ENCODE data around the gene RGS1. TPM values are rescaled to one million over a fixed set of nuclear protein-coding genes. Genes with fewer than 3 reads are reported as not detected.

Gene RGS1
- polyA plus RNA-seq, 3 donors = 2.4 to 17.7 (median 15.7) TPM

DNA sequence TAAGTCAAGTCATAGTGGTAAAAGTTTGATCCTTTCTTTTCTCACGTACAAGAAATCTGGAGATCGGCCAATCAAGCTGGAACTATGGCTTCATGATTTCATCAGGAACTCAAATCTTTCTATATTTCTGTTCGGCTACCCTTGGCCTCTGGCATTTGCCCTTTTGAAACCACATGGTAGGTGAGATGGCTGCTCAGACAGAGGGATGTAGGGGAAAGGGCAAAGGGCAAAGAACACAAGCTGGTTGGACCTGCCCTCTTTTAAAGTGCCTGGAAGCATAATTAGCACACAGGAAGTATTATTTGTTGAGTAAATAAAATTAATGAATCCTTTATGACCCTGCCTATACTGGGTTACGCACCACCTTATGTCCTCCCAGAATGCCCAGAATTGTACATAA lies 11.5 kb upstream of the RGS1 start:
- no peaks in the 10 kb centered on the region for H3K79me2 ChIP-seq (ENCODE audit: insufficient read depth, low read length)
- Mint-ChIP-seq H3K27ac (no peak overlapping the region), H3K4me1 (no peaks in the 10 kb centered on the region), H3K4me3 (no peak overlapping the region), H3K9me3 (no peaks in the 10 kb centered on the region), H3K36me3 (no peaks in the 10 kb centered on the region), H3K27me3 (ENCODE audit: low read depth in 3 of 3) (no peaks in the 10 kb centered on the region)
- DNase-seq = no peak
- H3K36me3 ChIP-seq (replicated peaks in 1 of 2; ENCODE audit: control insufficient read depth in 1 of 2, insufficient read depth in 2 of 2, low read length in 2 of 2) = no peaks in the 10 kb centered on the region
- H3K27ac ChIP-seq (ENCODE audit: low read depth in 1 of 2, low read length in 2 of 2) = no peak overlapping the region
- H3K4me3 ChIP-seq (replicated peaks in 1 of 3; ENCODE audit: low read depth in 2 of 3, low read length in 3 of 3) = no peak overlapping the region
- intact Hi-C loops (cut with micrococcal nuclease) = no loop called here
- no peak overlapping the region for H3K4me2 ChIP-seq (replicated peaks; ENCODE audit: extremely low read depth, low read length, poor library complexity, severe bottlenecking)
- no peaks in the 10 kb centered on the region for H3K27me3 ChIP-seq (ENCODE audit: control insufficient read depth in 2 of 2, insufficient read depth in 2 of 2, low read length in 2 of 2)
- no CpG with 5 or more reads among the region's 4 CpGs for WGBS (ENCODE audit: insufficient coverage)
- H4K20me1 ChIP-seq (ENCODE audit: insufficient read depth, low read length) = no peaks in the 10 kb centered on the region
- H2AFZ ChIP-seq (ENCODE audit: insufficient read depth, low read depth, low read length, poor library complexity, severe bottlenecking) = no peak overlapping the region
- H3K4me1 ChIP-seq (ENCODE audit: control insufficient read depth in 1 of 2, insufficient read depth in 2 of 2, low read length in 2 of 2) = no peaks in the 10 kb centered on the region
- TF ChIP-seq, protein P1, sequence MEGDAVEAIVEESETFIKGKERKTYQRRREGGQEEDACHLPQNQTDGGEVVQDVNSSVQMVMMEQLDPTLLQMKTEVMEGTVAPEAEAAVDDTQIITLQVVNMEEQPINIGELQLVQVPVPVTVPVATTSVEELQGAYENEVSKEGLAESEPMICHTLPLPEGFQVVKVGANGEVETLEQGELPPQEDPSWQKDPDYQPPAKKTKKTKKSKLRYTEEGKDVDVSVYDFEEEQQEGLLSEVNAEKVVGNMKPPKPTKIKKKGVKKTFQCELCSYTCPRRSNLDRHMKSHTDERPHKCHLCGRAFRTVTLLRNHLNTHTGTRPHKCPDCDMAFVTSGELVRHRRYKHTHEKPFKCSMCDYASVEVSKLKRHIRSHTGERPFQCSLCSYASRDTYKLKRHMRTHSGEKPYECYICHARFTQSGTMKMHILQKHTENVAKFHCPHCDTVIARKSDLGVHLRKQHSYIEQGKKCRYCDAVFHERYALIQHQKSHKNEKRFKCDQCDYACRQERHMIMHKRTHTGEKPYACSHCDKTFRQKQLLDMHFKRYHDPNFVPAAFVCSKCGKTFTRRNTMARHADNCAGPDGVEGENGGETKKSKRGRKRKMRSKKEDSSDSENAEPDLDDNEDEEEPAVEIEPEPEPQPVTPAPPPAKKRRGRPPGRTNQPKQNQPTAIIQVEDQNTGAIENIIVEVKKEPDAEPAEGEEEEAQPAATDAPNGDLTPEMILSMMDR (IDR thresholded peaks at IDR 0.05) = no peak
- H3K9me3 ChIP-seq (replicated peaks in 1 of 2; ENCODE audit: control insufficient read depth in 1 of 2, insufficient read depth in 1 of 2, low read length in 2 of 2) = no peaks in the 10 kb centered on the region
- H3K9ac ChIP-seq (ENCODE audit: insufficient read depth, low read length, poor library complexity, severe bottlenecking) = no peak overlapping the region

DNA sequence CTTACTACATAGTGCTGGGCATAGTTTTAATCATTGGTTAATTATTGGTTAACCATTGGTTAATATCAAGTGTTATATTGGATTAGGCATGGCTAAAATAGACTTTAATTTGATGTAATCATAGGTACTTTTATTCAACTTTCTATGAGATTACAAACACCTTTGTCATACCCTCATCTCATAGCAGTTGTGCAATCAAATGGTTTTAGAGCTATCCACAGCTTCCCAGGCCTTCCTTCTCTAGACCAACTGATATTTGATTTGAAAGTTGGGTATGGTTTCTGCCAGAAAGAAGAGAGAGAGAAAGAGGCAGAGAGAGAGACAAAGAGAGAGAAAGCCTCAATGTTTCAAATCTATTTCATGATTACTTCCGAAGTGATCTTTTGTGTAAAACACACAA lies 9.6 kb upstream of the RGS1 start:
- Histone ChIP-seq H3K4me3 (replicated peaks in 1 of 3; ENCODE audit: low read depth in 2 of 3, low read length in 3 of 3) (no peak overlapping the region), H3K36me3 (replicated peaks in 1 of 2; ENCODE audit: control insufficient read depth in 1 of 2, insufficient read depth in 2 of 2, low read length in 2 of 2) (no peaks in the 10 kb centered on the region), H3K4me1 (ENCODE audit: control insufficient read depth in 1 of 2, insufficient read depth in 2 of 2, low read length in 2 of 2) (no peaks in the 10 kb centered on the region), H2AFZ (ENCODE audit: insufficient read depth, low read depth, low read length, poor library complexity, severe bottlenecking) (no peak overlapping the region), H3K27ac (ENCODE audit: low read depth in 1 of 2, low read length in 2 of 2) (no peak overlapping the region), H3K27me3 (ENCODE audit: control insufficient read depth in 2 of 2, insufficient read depth in 2 of 2, low read length in 2 of 2) (no peaks in the 10 kb centered on the region), H3K79me2 (ENCODE audit: insufficient read depth, low read length) (no peaks in the 10 kb centered on the region), H3K9ac (ENCODE audit: insufficient read depth, low read length, poor library complexity, severe bottlenecking) (no peak overlapping the region), H3K9me3 (replicated peaks in 1 of 2; ENCODE audit: control insufficient read depth in 1 of 2, insufficient read depth in 1 of 2, low read length in 2 of 2) (no peaks in the 10 kb centered on the region), H3K4me2 (replicated peaks; ENCODE audit: extremely low read depth, low read length, poor library complexity, severe bottlenecking) (no peak overlapping the region), H4K20me1 (ENCODE audit: insufficient read depth, low read length) (no peaks in the 10 kb centered on the region)
- H3K36me3 Mint-ChIP-seq = no peaks in the 10 kb centered on the region
- intact Hi-C loops (cut with micrococcal nuclease) = no loop called here
- TF ChIP-seq, protein P1 (IDR thresholded peaks at IDR 0.05) = no peak
- peaks cover 0 to 6% (median 0%) of the 10 kb centered on the region in 7 donors for H3K9me3 Mint-ChIP-seq
- peak overlapping the region in 1 of 7 donors; percentile 43 for H3K27ac Mint-ChIP-seq
- no CpG with 5 or more reads among the region's 1 CpG for WGBS (ENCODE audit: insufficient coverage)
- no peaks in the 10 kb centered on the region for H3K27me3 Mint-ChIP-seq (ENCODE audit: low read depth in 3 of 3)
- H3K4me3 Mint-ChIP-seq = no peak overlapping the region
- H3K4me1 Mint-ChIP-seq = no peaks in the 10 kb centered on the region
- DNase-seq = no peak

All from CD14-positive monocyte (primary cell).